H1 (cell line): ENCODE data around the gene HAVCR1. TPM values are rescaled to one million over a fixed set of nuclear protein-coding genes. Genes with fewer than 3 reads are reported as not detected.
A peak's percentile ranks its signal among the peaks of the same experiment; 100 is the strongest.

Experiments
- CBX8 ChIP-seq: fragments of 300-800, 300-1000 bp; sonication (generic); IDR thresholded peaks from 2 replicates; pipeline ENCODE4 v1.7.1; 2016; ENCODE audit warnings: low read depth, low read length, borderline replicate concordance
- CREB1 ChIP-seq: IDR thresholded peaks from 2 replicates; pipeline ENCODE4 v1.6.1; 2012; ENCODE audit warnings: inconsistent platforms
- JUN ChIP-seq: IDR thresholded peaks from 2 replicates; pipeline ENCODE4 v1.6.1; 2011; ENCODE audit warnings: low read depth, mild to moderate bottlenecking, improper control_type of control experiment, low read length
- KDM4A ChIP-seq: IDR thresholded peaks from one replicate; pipeline ENCODE4 v1.7.1; 2012; ENCODE audit warnings: low read depth, mild to moderate bottlenecking, moderate library complexity, low read length, inconsistent platforms; ENCODE audit not compliant: severe bottlenecking
- NRF1 ChIP-seq: IDR thresholded peaks from 2 replicates; pipeline ENCODE4 v1.6.1; 2011; ENCODE audit warnings: mild to moderate bottlenecking, low read depth, low read length, improper control_type of control experiment
- RAD21 ChIP-seq, 2 experiments: IDR thresholded peaks in 1 of 2; conservative IDR thresholded peaks in 1 of 2; 2 replicates each; pipeline ENCODE4 v1.6.1; 2011; ENCODE audit warnings: low read depth in 2 of 2, low read length in 2 of 2, improper control_type of control experiment in 1 of 2, inconsistent platforms in 1 of 2, mild to moderate bottlenecking in 1 of 2, moderate library complexity in 1 of 2
- SIRT6 ChIP-seq: IDR thresholded peaks from one replicate; pipeline ENCODE4 v1.7.1; 2012; ENCODE audit warnings: low read length, inconsistent platforms
- TEAD4 ChIP-seq: IDR thresholded peaks from 2 replicates; pipeline ENCODE4 v1.6.1; 2012; ENCODE audit warnings: low read depth, low read length, inconsistent platforms, mixed read lengths
- polyA plus RNA-seq, 7 experiments: library from polyadenylated mRNA; depleted of rRNA in 3 of 7; stranded (reverse) in 5 of 7; unstranded in 2 of 7; fragments of >200 nt in 5 of 7; fragments of 200-250 nt in 2 of 7; gene quantifications; 1 replicate in 5 of 7; 2 replicates in 1 of 7; 4 replicates in 1 of 7; pipeline versions ENCODE4 v1.2.1 to v1.2.3, GENCODE V29; 2011 to 2013; ENCODE audit warnings: missing spikeins in 2 of 7, mixed read lengths in 2 of 7
- total RNA-seq: library from RNA; stranded (reverse); fragmentation: NEBNext Ultra II Directional; extraction: Animal tissue kit (Norgen Biotek cat#: 25700); gene quantifications from 2 replicates; pipeline ENCODE4 v1.2.1, GENCODE V29; 2021
- TF ChIP-seq, protein P1 (sequence below): fragments of 300-600 bp; sonication (generic); IDR thresholded peaks from 2 replicates; pipeline ENCODE4 v1.7.1; 2012; ENCODE audit warnings: low read length, moderate library complexity, mild to moderate bottlenecking, inconsistent platforms; ENCODE audit not compliant: insufficient replicate concordance
- TF ChIP-seq, protein P2 (sequence below): IDR thresholded peaks from 2 replicates; pipeline ENCODE4 v1.6.1; 2012; ENCODE audit warnings: inconsistent platforms

Gene HAVCR1
- total and polyA plus RNA-seq, 2 of the 8 experiments (the other 6 are each of a cell fraction or from before 2014, with no cell fraction given): not detected

DNA sequence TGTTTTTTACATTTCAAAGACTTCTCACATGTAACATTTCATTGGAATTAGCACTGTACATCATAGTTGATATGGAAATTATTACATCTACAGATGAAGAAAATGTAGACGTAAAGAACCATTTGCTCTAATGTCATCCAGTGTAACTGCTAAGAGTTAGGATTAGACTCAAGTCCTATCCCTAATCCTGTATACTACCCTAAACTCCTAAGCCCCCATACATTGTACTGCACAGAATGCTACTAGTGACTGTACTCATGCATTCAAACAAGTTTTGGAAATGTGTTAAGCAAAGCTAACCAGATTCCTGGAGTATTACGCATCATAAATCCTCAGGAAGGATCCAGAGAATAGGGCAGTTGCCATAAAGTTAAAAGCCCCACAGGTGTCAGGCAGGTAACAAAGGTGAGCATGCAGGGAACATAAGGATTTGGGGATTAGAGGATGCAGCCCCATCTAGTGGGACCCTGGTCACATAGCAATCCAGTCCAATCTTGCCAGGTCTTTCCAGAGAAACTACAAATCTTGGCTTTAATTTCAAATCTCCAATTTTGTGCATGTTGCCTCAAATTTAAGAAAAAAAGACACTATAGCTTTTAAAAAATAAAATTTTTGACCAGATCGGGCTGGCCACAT, 32.0 kb downstream of the HAVCR1 start (continued):
- TF ChIP-seq, protein P1, sequence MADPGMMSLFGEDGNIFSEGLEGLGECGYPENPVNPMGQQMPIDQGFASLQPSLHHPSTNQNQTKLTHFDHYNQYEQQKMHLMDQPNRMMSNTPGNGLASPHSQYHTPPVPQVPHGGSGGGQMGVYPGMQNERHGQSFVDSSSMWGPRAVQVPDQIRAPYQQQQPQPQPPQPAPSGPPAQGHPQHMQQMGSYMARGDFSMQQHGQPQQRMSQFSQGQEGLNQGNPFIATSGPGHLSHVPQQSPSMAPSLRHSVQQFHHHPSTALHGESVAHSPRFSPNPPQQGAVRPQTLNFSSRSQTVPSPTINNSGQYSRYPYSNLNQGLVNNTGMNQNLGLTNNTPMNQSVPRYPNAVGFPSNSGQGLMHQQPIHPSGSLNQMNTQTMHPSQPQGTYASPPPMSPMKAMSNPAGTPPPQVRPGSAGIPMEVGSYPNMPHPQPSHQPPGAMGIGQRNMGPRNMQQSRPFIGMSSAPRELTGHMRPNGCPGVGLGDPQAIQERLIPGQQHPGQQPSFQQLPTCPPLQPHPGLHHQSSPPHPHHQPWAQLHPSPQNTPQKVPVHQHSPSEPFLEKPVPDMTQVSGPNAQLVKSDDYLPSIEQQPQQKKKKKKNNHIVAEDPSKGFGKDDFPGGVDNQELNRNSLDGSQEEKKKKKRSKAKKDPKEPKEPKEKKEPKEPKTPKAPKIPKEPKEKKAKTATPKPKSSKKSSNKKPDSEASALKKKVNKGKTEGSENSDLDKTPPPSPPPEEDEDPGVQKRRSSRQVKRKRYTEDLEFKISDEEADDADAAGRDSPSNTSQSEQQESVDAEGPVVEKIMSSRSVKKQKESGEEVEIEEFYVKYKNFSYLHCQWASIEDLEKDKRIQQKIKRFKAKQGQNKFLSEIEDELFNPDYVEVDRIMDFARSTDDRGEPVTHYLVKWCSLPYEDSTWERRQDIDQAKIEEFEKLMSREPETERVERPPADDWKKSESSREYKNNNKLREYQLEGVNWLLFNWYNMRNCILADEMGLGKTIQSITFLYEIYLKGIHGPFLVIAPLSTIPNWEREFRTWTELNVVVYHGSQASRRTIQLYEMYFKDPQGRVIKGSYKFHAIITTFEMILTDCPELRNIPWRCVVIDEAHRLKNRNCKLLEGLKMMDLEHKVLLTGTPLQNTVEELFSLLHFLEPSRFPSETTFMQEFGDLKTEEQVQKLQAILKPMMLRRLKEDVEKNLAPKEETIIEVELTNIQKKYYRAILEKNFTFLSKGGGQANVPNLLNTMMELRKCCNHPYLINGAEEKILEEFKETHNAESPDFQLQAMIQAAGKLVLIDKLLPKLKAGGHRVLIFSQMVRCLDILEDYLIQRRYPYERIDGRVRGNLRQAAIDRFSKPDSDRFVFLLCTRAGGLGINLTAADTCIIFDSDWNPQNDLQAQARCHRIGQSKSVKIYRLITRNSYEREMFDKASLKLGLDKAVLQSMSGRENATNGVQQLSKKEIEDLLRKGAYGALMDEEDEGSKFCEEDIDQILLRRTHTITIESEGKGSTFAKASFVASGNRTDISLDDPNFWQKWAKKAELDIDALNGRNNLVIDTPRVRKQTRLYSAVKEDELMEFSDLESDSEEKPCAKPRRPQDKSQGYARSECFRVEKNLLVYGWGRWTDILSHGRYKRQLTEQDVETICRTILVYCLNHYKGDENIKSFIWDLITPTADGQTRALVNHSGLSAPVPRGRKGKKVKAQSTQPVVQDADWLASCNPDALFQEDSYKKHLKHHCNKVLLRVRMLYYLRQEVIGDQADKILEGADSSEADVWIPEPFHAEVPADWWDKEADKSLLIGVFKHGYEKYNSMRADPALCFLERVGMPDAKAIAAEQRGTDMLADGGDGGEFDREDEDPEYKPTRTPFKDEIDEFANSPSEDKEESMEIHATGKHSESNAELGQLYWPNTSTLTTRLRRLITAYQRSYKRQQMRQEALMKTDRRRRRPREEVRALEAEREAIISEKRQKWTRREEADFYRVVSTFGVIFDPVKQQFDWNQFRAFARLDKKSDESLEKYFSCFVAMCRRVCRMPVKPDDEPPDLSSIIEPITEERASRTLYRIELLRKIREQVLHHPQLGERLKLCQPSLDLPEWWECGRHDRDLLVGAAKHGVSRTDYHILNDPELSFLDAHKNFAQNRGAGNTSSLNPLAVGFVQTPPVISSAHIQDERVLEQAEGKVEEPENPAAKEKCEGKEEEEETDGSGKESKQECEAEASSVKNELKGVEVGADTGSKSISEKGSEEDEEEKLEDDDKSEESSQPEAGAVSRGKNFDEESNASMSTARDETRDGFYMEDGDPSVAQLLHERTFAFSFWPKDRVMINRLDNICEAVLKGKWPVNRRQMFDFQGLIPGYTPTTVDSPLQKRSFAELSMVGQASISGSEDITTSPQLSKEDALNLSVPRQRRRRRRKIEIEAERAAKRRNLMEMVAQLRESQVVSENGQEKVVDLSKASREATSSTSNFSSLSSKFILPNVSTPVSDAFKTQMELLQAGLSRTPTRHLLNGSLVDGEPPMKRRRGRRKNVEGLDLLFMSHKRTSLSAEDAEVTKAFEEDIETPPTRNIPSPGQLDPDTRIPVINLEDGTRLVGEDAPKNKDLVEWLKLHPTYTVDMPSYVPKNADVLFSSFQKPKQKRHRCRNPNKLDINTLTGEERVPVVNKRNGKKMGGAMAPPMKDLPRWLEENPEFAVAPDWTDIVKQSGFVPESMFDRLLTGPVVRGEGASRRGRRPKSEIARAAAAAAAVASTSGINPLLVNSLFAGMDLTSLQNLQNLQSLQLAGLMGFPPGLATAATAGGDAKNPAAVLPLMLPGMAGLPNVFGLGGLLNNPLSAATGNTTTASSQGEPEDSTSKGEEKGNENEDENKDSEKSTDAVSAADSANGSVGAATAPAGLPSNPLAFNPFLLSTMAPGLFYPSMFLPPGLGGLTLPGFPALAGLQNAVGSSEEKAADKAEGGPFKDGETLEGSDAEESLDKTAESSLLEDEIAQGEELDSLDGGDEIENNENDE: no peak
- no peak for TF ChIP-seq TEAD4
- TF ChIP-seq NRF1: no peak
- no peak for TF ChIP-seq JUN
- no peak for TF ChIP-seq SIRT6
- TF ChIP-seq RAD21 (IDR thresholded peaks at IDR 0.05 in 1 of 2, conservative IDR thresholded peaks at IDR 0.05 in 1 of 2; ENCODE audit: low read depth in 2 of 2, low read length in 2 of 2): peak; percentile 86 to 91
- TF ChIP-seq CBX8: no peak
- TF ChIP-seq, protein P2, sequence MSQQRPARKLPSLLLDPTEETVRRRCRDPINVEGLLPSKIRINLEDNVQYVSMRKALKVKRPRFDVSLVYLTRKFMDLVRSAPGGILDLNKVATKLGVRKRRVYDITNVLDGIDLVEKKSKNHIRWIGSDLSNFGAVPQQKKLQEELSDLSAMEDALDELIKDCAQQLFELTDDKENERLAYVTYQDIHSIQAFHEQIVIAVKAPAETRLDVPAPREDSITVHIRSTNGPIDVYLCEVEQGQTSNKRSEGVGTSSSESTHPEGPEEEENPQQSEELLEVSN: no peak
- TF ChIP-seq KDM4A: no peak
- no peak for TF ChIP-seq CREB1
